ENCODE data around the gene LRRC17.

- TF ChIP-seq EZH2phosphoT487 (IDR thresholded peaks at IDR 0.05; ENCODE audit: insufficient read depth, low read depth) (no peak), EZH2 (IDR thresholded peaks at IDR 0.05; ENCODE audit: insufficient read depth, poor library complexity, severe bottlenecking) (no peak)
Measured at GRCh38 chr7:102978284-102978683, 65.5 kb downstream of the LRRC17 start.

Data from GM23248 (cell line).